Esophagus muscularis mucosa (tissue), 4 donors: ENCODE measurements around the gene DPP9. TPM values are rescaled to one million over a fixed set of nuclear protein-coding genes. Genes with fewer than 3 reads are reported as not detected.

Experiments
- DNase-seq: peaks from one replicate; pipeline ENCODE4 v3.0.0-alpha.2; 2017; ENCODE audit errors: extremely low spot score
- H3K27ac ChIP-seq, 4 donors: fragments of 200-600 bp; sonication (generic); replicated peaks in 1 of 4; 1 replicate in 3 of 4; 2 replicates in 1 of 4; pipeline ENCODE4 v1.5.1; 2016 to 2019; ENCODE audit warnings: mild to moderate bottlenecking in 1 of 4
- H3K27me3 ChIP-seq, 4 donors: fragments of 200-600 bp; sonication (generic); one replicate each; pipeline versions ENCODE4 v1.5.1 to v1.6.0; 2016 to 2019
- H3K36me3 ChIP-seq, 4 donors: fragments of 200-600 bp; sonication (generic); one replicate each; pipeline ENCODE4 v1.5.1; 2016 to 2019
- H3K4me1 ChIP-seq, 4 donors: fragments of 200-600 bp; sonication (generic); one replicate each; pipeline ENCODE4 v1.5.1; 2016 to 2019
- H3K4me3 ChIP-seq, 4 donors: fragments of 200-600 bp; sonication (generic); 1 replicate in 2 of 4; 2 replicates in 2 of 4; pipeline ENCODE4 v1.5.1; 2016 to 2019; ENCODE audit warnings: mild to moderate bottlenecking in 4 of 4, moderate library complexity in 1 of 4
- H3K9me3 ChIP-seq, 4 donors: fragments of 200-600 bp; sonication (generic); 1 replicate in 3 of 4; 2 replicates in 1 of 4; pipeline ENCODE4 v1.5.1; 2016 to 2019
- EP300 ChIP-seq: sonication (generic); formaldehyde crosslinking; IDR thresholded peaks from one replicate; pipeline ENCODE4 v1.6.1; 2017; ENCODE audit warnings: antibody characterized with exemption
- POLR2A ChIP-seq: fragments of 450-650 bp; IDR thresholded peaks from one replicate; pipeline ENCODE4 v1.6.1; 2017; ENCODE audit warnings: antibody characterized with exemption, moderate library complexity, mild to moderate bottlenecking, low read depth
- POLR2AphosphoS5 ChIP-seq, 2 donors: sonication (generic); formaldehyde crosslinking; IDR thresholded peaks; one replicate each; pipeline ENCODE4 v1.6.1; 2017; ENCODE audit warnings: antibody characterized with exemption in 2 of 2
- WGBS: methylation state at CpG from one replicate; pipeline ENCODE4 v1.1.5; 2018; 5-methylcytosine and 5-hydroxymethylcytosine counted together
- intact Hi-C: fragments of 100-400 bp; cut with DNase I; formaldehyde crosslinking; loops from one replicate; pipeline ENCODE4 v1.15.1; 2023
- total RNA-seq, 4 donors: library from RNA; depleted of rRNA; stranded (reverse); fragments of >200 nt; gene quantifications; one replicate each; pipeline versions ENCODE4 v1.1.0 to v1.2.1, GENCODE V29; 2016
- TF ChIP-seq, protein P1 (sequence below), 3 experiments: fragments of 200-600 bp in 2 of 3; fragments of 450-650 bp in 1 of 3; sonication (generic) in 2 of 3; IDR thresholded peaks; one replicate each; pipeline ENCODE4 v1.5.1; 2017 to 2019; ENCODE audit warnings: antibody characterized with exemption in 3 of 3, mild to moderate bottlenecking in 2 of 3, moderate library complexity in 1 of 3

The DPP9 gene
- total RNA-seq, 4 donors from 2014 or later = 42.4 to 106 (median 56.0) TPM

DNA sequence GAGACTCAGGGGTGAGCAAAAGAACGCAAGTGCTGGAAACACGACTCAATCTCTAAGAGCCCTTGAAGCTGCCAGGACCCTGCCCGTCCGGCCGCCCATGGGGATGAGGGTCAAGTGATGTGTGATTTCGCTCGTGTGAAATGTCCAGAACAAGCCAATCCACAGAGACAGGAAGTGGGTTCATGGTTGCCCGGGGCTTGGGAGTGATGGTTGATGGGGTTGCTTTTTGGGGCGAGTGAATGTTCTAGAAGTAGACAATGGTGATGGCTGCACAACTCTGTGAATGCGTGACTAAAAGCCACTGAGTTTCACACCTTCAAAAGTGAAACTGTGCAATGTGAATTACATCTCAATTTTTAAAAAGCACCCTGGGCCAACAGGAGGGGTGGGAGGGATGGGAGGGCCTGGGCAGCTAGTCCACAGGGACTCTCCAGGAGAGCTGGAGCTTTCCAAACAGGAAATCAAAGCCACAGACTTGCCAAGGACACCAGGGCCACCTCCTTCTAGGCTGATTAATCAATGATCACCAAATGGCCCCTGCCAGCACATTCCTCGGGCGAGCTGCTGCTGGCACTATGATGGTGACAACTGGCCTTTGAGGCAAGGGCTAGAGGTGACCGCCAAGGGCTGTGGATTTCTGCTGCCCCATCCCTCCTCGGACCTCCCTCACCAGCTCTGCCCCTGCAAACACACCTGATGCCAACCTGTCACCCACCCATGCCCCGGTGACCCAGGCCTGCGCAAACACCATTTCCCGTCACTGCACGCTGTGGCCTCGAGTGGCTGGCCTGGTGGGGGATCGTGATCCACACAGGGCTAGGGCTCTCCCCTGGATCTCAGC lies 14.0 kb downstream of the DPP9 start:
- H3K27ac ChIP-seq = peak overlapping the region; percentile 29 to 74 (median 33)
- no peak for DNase-seq
- no peaks in the 10 kb centered on the region for H3K9me3 ChIP-seq
- intact Hi-C loops = no loop called here
- H3K36me3 ChIP-seq = peaks cover 21 to 72% (median 66%) of the 10 kb centered on the region in 4 donors
- H3K4me1 ChIP-seq = peaks cover 55 to 74% (median 59%) of the 10 kb centered on the region in 4 donors
- no peak for TF ChIP-seq EP300
- TF ChIP-seq POLR2A = no peak
- TF ChIP-seq, protein P1, sequence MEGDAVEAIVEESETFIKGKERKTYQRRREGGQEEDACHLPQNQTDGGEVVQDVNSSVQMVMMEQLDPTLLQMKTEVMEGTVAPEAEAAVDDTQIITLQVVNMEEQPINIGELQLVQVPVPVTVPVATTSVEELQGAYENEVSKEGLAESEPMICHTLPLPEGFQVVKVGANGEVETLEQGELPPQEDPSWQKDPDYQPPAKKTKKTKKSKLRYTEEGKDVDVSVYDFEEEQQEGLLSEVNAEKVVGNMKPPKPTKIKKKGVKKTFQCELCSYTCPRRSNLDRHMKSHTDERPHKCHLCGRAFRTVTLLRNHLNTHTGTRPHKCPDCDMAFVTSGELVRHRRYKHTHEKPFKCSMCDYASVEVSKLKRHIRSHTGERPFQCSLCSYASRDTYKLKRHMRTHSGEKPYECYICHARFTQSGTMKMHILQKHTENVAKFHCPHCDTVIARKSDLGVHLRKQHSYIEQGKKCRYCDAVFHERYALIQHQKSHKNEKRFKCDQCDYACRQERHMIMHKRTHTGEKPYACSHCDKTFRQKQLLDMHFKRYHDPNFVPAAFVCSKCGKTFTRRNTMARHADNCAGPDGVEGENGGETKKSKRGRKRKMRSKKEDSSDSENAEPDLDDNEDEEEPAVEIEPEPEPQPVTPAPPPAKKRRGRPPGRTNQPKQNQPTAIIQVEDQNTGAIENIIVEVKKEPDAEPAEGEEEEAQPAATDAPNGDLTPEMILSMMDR (IDR thresholded peaks at IDR 0.05) = no peak
- no peak for TF ChIP-seq POLR2AphosphoS5 (IDR thresholded peaks at IDR 0.05)
- H3K4me3 ChIP-seq = no peak overlapping the region
- WGBS = 87% methylated on average over 13 of the region's 20 CpGs
- H3K27me3 ChIP-seq = no peaks in the 10 kb centered on the region

DNA sequence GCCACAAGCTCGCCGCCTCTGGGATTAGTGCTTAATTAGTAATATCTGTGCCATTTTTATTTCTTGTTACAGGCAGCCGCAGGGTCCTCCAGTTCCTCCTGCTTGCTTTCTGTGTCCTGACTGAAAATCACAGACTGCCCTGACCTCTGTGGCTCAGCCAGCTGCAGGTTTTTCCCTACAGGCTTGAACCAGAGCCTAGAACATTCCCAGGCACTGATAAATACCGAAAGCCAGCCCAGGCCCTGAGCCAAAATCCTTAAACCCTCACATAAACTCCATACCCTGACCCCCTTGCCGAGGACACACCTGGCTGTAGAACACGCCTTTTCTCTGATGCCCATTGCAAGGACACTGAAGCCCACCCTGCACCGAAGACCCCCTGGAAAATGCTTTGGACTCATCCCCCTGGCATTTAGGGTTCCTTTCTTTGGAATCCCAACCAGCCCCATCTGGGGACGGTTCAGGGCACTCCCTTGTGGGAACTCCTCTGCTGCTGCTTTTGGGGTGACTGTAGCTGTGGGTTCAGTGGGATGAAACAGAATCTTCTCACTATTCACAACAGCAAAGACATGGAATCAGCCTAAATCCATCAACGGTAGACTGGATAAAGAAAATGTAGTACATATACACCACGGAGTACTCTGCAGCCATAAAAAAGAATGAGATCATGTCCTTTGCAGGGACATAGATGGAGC lies 15.5 kb downstream of the DPP9 start:
- peaks cover 45 to 64% (median 46%) of the 10 kb centered on the region in 4 donors for H3K4me1 ChIP-seq
- no peak for DNase-seq
- intact Hi-C loops = no loop called here
- H3K4me3 ChIP-seq = no peak overlapping the region
- peak overlapping the region; percentile 64 to 74 (median 72) for H3K27ac ChIP-seq
- H3K9me3 ChIP-seq = no peaks in the 10 kb centered on the region
- WGBS = 76% methylated on average over 10 of the region's 10 CpGs
- H3K27me3 ChIP-seq = no peaks in the 10 kb centered on the region
- peak; percentile 39 to 49 for TF ChIP-seq POLR2AphosphoS5 (IDR thresholded peaks at IDR 0.05)
- TF ChIP-seq, protein P1 (IDR thresholded peaks at IDR 0.05) = no peak
- peaks cover 29 to 72% (median 68%) of the 10 kb centered on the region in 4 donors for H3K36me3 ChIP-seq

DNA sequence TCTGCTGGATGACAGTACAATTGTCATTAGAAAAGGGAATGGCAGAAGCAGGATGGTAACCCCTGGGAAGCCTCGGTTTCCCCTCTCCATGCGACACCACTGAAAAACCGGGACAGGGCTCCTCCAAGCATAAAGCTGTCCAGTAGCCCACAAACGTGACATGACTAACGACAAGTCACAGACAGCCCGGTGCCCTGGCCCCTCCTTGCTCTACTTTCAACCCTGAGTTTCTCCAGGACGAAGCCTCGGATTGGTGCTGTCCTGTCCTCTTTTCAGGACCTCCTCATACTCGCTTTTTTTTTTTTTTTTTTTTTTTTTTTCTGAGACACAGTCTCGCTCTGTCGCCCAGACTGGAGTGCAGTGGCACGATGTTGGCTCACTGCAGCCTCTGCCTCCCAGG lies 16.3 kb downstream of the DPP9 start:
- no peak for TF ChIP-seq POLR2A
- TF ChIP-seq POLR2AphosphoS5 (IDR thresholded peaks at IDR 0.05) = no peak
- TF ChIP-seq EP300 = no peak
- TF ChIP-seq, protein P1 (IDR thresholded peaks at IDR 0.05) = no peak
- Histone ChIP-seq H3K36me3 (peaks cover 33 to 72% (median 68%) of the 10 kb centered on the region in 4 donors), H3K9me3 (no peaks in the 10 kb centered on the region), H3K4me1 (peaks cover 37 to 56% (median 42%) of the 10 kb centered on the region in 4 donors), H3K4me3 (no peak overlapping the region), H3K27ac (peak overlapping the region; percentile 64 to 74 (median 72)), H3K27me3 (no peaks in the 10 kb centered on the region)
- DNase-seq = no peak
- 71% methylated on average over 12 of the region's 12 CpGs for WGBS
- intact Hi-C loops = no loop called here

DNA sequence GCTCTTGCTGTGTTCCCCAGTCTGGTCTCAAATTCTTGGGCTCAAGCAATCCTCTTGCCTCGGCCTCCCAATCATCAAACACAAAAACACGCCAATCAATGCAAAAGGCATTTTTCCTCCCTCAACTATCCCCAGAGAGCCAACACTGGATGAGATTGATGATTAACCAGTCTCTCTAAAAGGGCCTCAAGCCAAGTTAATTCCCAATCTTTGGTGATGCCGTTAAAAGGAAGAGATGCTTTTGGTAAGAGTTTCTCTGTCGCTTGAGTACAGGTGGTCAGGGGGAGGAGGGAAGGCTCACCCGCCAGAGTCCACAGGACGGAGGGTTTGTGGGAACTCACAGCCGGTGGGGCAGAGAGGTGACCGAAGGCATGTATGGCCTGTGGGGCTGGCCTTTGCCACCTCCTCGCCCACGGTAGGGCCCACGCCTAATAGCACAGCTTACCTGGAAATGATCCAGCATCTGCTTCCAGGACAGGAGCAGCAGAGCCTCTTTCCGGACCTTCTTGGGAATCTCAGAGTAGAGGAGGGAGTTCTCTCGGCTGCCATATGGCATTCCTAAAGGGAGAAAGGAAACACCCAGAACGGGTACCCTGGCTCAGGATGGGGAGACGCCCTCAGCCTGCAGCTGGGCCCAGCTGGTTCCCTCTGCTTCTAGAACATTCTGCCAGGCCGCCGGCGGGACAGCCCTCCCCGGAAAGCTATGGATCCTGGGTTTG lies 18.1 kb downstream of the DPP9 start:
- H3K27me3 ChIP-seq = no peaks in the 10 kb centered on the region
- peaks cover 31 to 54% (median 42%) of the 10 kb centered on the region in 4 donors for H3K4me1 ChIP-seq
- peak overlapping the region in 3 of 4 donors; percentile 10 to 45 (median 30) for H3K27ac ChIP-seq
- H3K9me3 ChIP-seq = no peaks in the 10 kb centered on the region
- H3K36me3 ChIP-seq = peaks cover 38 to 72% (median 69%) of the 10 kb centered on the region in 4 donors
- 83% methylated on average over 18 of the region's 19 CpGs for WGBS
- intact Hi-C loops = no loop called here
- TF ChIP-seq POLR2AphosphoS5 (IDR thresholded peaks at IDR 0.05) = peak; percentile 13 to 51
- TF ChIP-seq, protein P1 (IDR thresholded peaks at IDR 0.05) = no peak
- H3K4me3 ChIP-seq = no peak overlapping the region
- DNase-seq = no peak
